Endothelial cell of umbilical vein (primary cell): Measurements from ENCODE around the gene SCTR.

Source experiments
- CTCF ChIP-seq, 2 donors: IDR thresholded peaks; 1 replicate in 1 of 2; 2 replicates in 1 of 2; pipeline ENCODE4 v1.5.1; 2011; ENCODE audit warnings: low read length in 2 of 2, mild to moderate bottlenecking in 2 of 2, moderate library complexity in 2 of 2, control low read depth in 1 of 2, inconsistent platforms in 1 of 2, low read depth in 1 of 2; ENCODE audit not compliant: insufficient read depth in 1 of 2; ENCODE audit errors: extremely low read depth in 1 of 2
- EZH2 ChIP-seq: IDR thresholded peaks from 2 replicates; pipeline ENCODE4 v1.6.1; 2012; ENCODE audit warnings: borderline replicate concordance, low read depth, mild to moderate bottlenecking, moderate library complexity, low read length, inconsistent platforms; ENCODE audit not compliant: severe bottlenecking
- GATA2 ChIP-seq: IDR thresholded peaks from 2 replicates; pipeline ENCODE4 v1.7.0; 2011; ENCODE audit warnings: low read depth, mild to moderate bottlenecking, moderate library complexity, mixed read lengths, low read length; ENCODE audit not compliant: insufficient read length, insufficient read depth
- MAX ChIP-seq: IDR thresholded peaks from 2 replicates; pipeline ENCODE4 v1.6.1; 2011; ENCODE audit not compliant: insufficient read depth, insufficient read length
- MYC ChIP-seq: IDR thresholded peaks from one replicate; pipeline ENCODE4 v1.6.1; 2011; ENCODE audit warnings: mild to moderate bottlenecking, low read depth, low read length
- POLR2A ChIP-seq: IDR thresholded peaks from 2 replicates; pipeline ENCODE4 v1.6.1; 2012; ENCODE audit warnings: low read depth, mild to moderate bottlenecking, control low read depth, low read length
- POLR2AphosphoS5 ChIP-seq: IDR thresholded peaks from 2 replicates; pipeline ENCODE4 v1.6.1; 2012; ENCODE audit warnings: low read depth, mild to moderate bottlenecking, control low read depth, low read length, moderate library complexity; ENCODE audit not compliant: insufficient read depth

GRCh38 chr2:119536211-119536610 is 11.9 kb upstream of the SCTR start:
- TF ChIP-seq CTCF (IDR thresholded peaks at IDR 0.05; ENCODE audit: extremely low read depth in 1 of 2, insufficient read depth in 1 of 2, low read depth in 1 of 2, low read length in 2 of 2) (no peak), POLR2A (no peak), MAX (no peak), EZH2 (no peak), POLR2AphosphoS5 (no peak), MYC (no peak), GATA2 (no peak)
